ENCODE measurements around the gene YAP1.
"Not testable (repeated sequence)": the region's sequence is repeated elsewhere in the genome, so short reads cannot be mapped to it uniquely, and the experiment has no call there.

Gene YAP1

DNA sequence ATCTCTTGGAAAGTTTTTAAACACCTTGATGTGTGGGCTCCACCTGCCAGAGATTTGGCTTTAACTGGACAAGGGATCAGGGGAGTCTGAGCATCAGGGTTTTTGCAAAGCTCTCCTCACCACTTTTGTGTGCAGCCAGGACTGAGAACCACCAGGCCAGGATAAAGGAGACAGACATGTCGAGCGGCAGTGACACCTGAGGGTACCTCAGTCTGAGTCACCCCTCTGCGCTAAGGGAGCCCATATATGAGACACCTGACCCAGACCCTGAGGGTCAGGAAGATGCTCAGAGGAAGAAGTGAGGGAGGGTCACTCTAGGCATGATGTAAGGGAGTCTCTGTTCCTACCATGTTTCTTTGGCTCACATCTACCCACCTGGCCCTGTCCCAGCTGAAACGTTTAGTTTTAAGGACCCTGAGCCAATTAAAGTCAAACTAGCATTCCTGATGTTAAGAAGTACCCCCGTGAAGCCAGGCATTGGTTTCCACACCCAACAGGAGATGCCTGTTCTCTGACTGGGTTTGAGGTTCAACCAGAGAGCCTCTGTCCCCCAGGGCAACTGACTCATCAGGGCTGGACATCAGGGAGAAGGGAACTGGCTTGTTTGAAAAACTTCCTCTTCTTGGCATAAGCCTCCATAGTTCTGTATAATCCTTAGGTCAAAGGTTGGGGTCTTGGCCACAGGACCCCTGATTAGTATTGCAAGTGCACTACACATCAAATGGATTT lies 134.6 kb downstream of the YAP1 start:
- no peak for DNase-seq

DNA sequence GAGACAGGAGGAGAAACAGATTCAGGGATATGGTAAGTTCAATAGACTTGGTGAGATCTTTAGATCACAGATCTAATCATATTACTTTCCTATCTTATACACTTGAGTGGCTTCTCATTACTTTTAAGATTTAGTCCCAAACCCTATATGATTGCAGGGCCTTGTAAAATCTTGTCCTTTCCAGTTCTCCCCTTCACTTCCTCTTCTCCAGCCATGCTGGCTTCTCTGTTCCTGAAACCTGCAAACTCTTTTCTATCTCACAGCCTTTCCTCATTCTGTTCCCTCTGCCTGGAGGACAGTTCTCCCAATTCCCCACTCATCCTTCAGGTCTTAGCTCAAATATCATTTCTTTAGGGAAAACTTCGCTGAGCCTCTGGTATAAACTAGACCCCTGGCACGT lies 141.2 kb downstream of the YAP1 start:
- no peak for DNase-seq

GRCh38 chr11:102252339-102252891 lies 142.2 kb downstream of the YAP1 start:
- DNase-seq, result no peak

- DNase-seq, result no peak
Observed at GRCh38 chr11:102253020-102253715, 142.9 kb downstream of the YAP1 start.

DNA sequence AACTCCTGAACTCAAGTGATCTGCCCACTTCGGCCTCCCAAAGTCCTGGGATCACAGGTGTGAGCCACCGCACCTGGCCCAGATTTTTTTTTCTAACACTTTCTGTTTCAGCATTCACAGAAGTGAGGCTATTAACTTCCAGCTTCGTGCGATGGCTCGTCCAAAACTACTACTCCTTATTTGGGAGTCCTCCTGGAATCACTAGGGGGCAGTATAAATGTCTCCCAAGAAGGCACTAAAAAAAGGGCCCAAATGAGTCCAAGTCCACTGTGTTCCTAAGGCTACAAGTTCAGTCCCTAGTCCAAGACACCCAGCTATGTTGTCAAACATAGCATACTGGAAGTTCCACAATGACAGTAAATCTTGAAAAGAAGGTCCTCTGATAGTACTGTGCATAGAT lies 143.8 kb downstream of the YAP1 start:
- DNase-seq, result no peak

- DNase-seq, result no peak
Observed at GRCh38 chr11:102256251-102256650, 146.0 kb downstream of the YAP1 start.

GRCh38 chr11:102260241-102260640 lies 150.0 kb downstream of the YAP1 start:
- no peak for DNase-seq

GRCh38 chr11:102263379-102264003 lies 153.2 kb downstream of the YAP1 start:
- no peak for DNase-seq

DNA sequence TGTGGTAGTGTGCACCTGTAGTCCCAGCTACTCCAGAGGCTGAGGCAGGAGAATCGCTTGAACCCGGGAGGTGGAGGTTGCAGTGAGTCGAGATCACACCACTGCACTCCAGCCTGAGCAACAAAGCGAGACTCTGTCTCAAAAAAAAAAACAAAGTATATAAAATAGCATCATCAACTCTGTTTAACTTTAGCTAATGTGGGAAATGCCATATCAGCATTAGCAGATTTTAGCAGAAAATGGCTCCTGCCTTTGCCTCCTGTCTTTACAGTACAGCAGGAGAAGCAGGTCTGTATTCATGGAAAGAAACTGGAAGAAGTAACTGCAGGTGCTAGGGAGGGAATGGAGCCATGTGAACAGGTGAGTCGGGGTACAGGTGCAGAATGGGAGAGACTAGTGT lies 154.5 kb downstream of the YAP1 start:
- not testable (repeated sequence) for DNase-seq

DNA sequence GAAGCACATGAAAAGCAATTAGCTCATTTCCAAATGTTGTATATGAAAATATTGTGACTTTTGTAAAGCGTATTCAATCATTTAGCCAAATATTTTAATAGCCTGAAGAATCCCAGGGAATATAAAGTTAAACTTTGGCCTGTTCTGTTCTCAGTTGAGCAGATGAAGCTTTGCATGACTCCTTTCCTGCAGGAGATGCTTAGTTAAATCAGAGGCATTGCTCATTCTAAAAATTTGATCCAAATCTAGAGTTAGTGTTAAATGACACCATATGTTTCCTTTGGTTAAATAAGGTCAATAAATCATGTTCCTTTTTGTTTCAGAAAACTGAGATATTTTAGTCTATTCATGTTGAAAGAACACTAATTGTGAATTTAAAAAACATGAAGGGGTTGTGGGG lies 155.9 kb downstream of the YAP1 start:
- DNase-seq, result no peak

GRCh38 chr11:102267609-102268008 lies 157.4 kb downstream of the YAP1 start:
- no peak for DNase-seq

- DNase-seq, result peak; percentile 5
Observed at GRCh38 chr11:102268083-102268984, 158.1 kb downstream of the YAP1 start.

GRCh38 chr11:102268985-102269470 lies 158.8 kb downstream of the YAP1 start:
- DNase-seq, result no peak

DNA sequence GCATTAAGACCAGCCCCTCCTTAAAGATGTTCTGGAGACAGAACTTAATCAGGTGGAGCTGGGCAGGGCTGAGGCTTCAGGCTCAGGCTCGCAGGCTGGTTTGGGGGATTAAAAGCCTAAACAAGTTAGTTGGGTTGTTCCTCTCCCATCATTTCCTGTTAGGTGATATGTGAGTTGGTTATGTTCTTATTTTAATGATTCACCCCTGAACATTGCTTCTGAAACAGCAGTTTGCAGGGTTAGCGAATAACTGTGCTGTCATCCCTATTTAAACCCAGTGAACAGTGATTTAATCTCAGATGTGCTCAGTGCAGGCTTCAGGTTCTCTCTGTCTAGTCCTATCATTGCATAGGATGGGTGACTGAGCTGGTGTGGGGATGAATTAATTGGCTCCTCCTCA lies 159.7 kb downstream of the YAP1 start:
- DNase-seq, result no peak

- DNase-seq, result no peak
Observed at GRCh38 chr11:102272047-102272824, 162.0 kb downstream of the YAP1 start.

GRCh38 chr11:102274628-102275027 lies 164.4 kb downstream of the YAP1 start:
- DNase-seq, result no peak

DNA sequence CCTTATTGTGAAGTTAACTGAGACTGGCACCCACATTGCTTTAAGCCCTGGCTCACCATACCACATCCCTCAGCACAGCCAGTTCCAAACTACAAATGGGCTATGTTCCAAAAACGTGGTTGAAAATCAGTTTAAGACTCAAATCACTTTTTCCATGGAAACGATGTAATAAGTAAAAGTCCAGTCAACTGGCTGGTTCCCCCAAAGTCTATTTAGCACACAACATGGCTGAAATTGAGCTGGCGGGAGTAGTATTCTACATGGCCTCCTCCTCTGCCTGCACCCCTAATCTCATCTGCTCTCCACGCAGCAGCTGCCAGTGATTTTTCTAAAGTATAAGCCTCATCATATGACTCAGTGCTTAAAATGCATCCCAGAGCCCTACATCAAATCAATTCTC lies 166.1 kb downstream of the YAP1 start:
- DNase-seq, result no peak

GRCh38 chr11:102276783-102277182 lies 166.5 kb downstream of the YAP1 start:
- no peak for DNase-seq

DNA sequence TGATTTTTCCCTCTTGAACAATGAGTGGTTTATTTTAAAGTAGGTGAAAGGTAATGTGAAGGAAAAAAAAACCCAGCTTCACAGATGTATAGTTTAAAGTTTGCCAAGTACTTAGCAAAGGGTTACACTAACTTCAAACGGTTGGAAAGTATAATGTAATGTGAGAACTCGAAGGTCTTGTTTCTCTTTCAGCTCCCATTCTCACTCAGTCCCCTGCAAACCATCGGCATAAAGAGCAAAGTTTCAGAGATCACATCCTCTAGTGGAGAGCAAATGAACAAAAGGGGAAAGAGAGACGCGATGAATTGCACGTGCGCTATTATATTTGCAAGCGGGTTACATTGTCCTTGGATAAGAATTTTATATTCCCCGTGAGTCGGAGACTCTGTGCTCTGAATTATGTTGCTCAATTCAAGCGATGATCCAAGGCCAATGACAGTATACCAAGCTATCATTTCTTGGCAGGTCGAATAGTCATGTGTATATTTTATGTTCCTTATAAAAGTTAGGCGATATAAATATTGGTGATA lies 169.5 kb downstream of the YAP1 start:
- DNase-seq, result no peak

GRCh38 chr11:102280245-102280833 lies 170.1 kb downstream of the YAP1 start:
- no peak for DNase-seq
